Spinal cord (tissue), 10 donors: ENCODE data around the gene ZNF273. TPM values are rescaled to one million over a fixed set of nuclear protein-coding genes. Genes with fewer than 3 reads are reported as not detected.
"Not testable (repeated sequence)": the region's sequence is repeated elsewhere in the genome, so short reads cannot be mapped to it uniquely, and the experiment has no call there.

Experiments
- DNase-seq, 6 donors: peaks; one replicate each; pipeline versions ENCODE4 v3.0.0 to v3.0.0-alpha.2; 2013 to 2015; ENCODE audit warnings: low spot score in 6 of 6, low read depth in 4 of 6
- H3K27ac ChIP-seq: one replicate; pipeline ENCODE4 v1.5.1; 2013; ENCODE audit warnings: low read depth, low read length, control low read depth
- H3K27me3 ChIP-seq: one replicate; pipeline ENCODE4 v1.6.1; 2013; ENCODE audit warnings: low read length; ENCODE audit not compliant: control insufficient read depth, insufficient read depth
- H3K36me3 ChIP-seq: one replicate; pipeline ENCODE4 v1.6.1; 2013; ENCODE audit warnings: low read length; ENCODE audit not compliant: control insufficient read depth, insufficient read depth
- H3K4me1 ChIP-seq: one replicate; pipeline ENCODE4 v1.6.1; 2013; ENCODE audit warnings: low read length; ENCODE audit not compliant: control insufficient read depth, insufficient read depth
- H3K4me3 ChIP-seq: one replicate; pipeline ENCODE4 v1.5.1; 2013; ENCODE audit warnings: low read depth, low read length, control low read depth
- H3K9me3 ChIP-seq: one replicate; pipeline ENCODE4 v1.6.1; 2013; ENCODE audit warnings: low read length; ENCODE audit not compliant: control insufficient read depth, insufficient read depth
- WGBS: methylation state at CpG from one replicate; pipeline ENCODE4 v1.1.5; 2013; ENCODE audit warnings: missing lambda C conversion rate; ENCODE audit not compliant: insufficient coverage; 5-methylcytosine and 5-hydroxymethylcytosine counted together
- polyA plus RNA-seq, 2 donors: library from polyadenylated mRNA; unstranded; fragments of 120-200 nt; gene quantifications; one replicate each; pipeline ENCODE4 v1.2.1, GENCODE V29; 2013; ENCODE audit not compliant: insufficient read length in 2 of 2
- total RNA-seq, 2 donors: library from RNA; depleted of rRNA in 1 of 2; stranded (reverse); fragments of 120-200 nt in 1 of 2; fragments of >200 nt in 1 of 2; gene quantifications; one replicate each; pipeline versions ENCODE4 v1.2.3 to v1.2.4, GENCODE V29; 2013 to 2014
- donor health status: healthy.

ZNF273 gene
- total and polyA plus RNA-seq, 4 donors, result 12.2 to 22.7 (median 17.6) TPM

- not testable (repeated sequence) for H3K9me3 ChIP-seq, H3K4me3 ChIP-seq, H3K27me3 ChIP-seq, DNase-seq, H3K36me3 ChIP-seq, H3K27ac ChIP-seq
- H3K4me1 ChIP-seq, result peaks cover 16% of the 10 kb centered on the region
- WGBS, result 72% methylated on average over 10 of the region's 11 CpGs
Observed at GRCh38 chr7:64902461-64902805, 640 bp upstream of the ZNF273 start.

GRCh38 chr7:64904008-64904407 is 935 bp downstream of the ZNF273 start:
- peak overlapping the region; percentile 61 for H3K4me3 ChIP-seq
- H3K36me3 ChIP-seq, result peaks cover 2% of the 10 kb centered on the region
- no peak for DNase-seq
- 72% methylated on average over 3 of the region's 15 CpGs for WGBS
- H3K4me1 ChIP-seq, result peaks cover 16% of the 10 kb centered on the region
- H3K27me3 ChIP-seq, result no peaks in the 10 kb centered on the region
- no peaks in the 10 kb centered on the region for H3K9me3 ChIP-seq
- no peak overlapping the region for H3K27ac ChIP-seq

GRCh38 chr7:64905133-64905532 is 2.1 kb downstream of the ZNF273 start:
- DNase-seq, result no peak
- peaks cover 4% of the 10 kb centered on the region for H3K36me3 ChIP-seq
- H3K27ac ChIP-seq, result no peak overlapping the region
- no peaks in the 10 kb centered on the region for H3K27me3 ChIP-seq
- H3K4me3 ChIP-seq, result no peak overlapping the region
- WGBS, result 100% methylated on average over 3 of the region's 12 CpGs
- H3K9me3 ChIP-seq, result no peaks in the 10 kb centered on the region
- peaks cover 16% of the 10 kb centered on the region for H3K4me1 ChIP-seq

GRCh38 chr7:64905547-64905946 is 2.5 kb downstream of the ZNF273 start:
- Histone ChIP-seq H3K27me3 (no peaks in the 10 kb centered on the region), H3K27ac (no peak overlapping the region), H3K36me3 (peaks cover 4% of the 10 kb centered on the region), H3K4me1 (peaks cover 16% of the 10 kb centered on the region), H3K9me3 (no peaks in the 10 kb centered on the region), H3K4me3 (no peak overlapping the region)
- WGBS, result 92% methylated on average over 2 of the region's 4 CpGs
- DNase-seq, result no peak

- Histone ChIP-seq H3K27me3 (no peaks in the 10 kb centered on the region), H3K4me3 (no peak overlapping the region), H3K4me1 (peaks cover 13% of the 10 kb centered on the region), H3K36me3 (peaks cover 4% of the 10 kb centered on the region), H3K27ac (no peak overlapping the region), H3K9me3 (no peaks in the 10 kb centered on the region)
- 53% methylated on average over 3 of the region's 5 CpGs for WGBS
- DNase-seq, result no peak
Observed at GRCh38 chr7:64907641-64908326, 4.7 kb downstream of the ZNF273 start.

- no peak overlapping the region for H3K27ac ChIP-seq
- H3K9me3 ChIP-seq, result no peaks in the 10 kb centered on the region
- no peak for DNase-seq
- WGBS, result no CpG with 5 or more reads among the region's 2 CpGs
- no peaks in the 10 kb centered on the region for H3K27me3 ChIP-seq
- no peak overlapping the region for H3K4me3 ChIP-seq
- H3K36me3 ChIP-seq, result peaks cover 4% of the 10 kb centered on the region
- peaks cover 12% of the 10 kb centered on the region for H3K4me1 ChIP-seq
Observed at GRCh38 chr7:64908358-64908757, 5.3 kb downstream of the ZNF273 start.

- Histone ChIP-seq H3K9me3 (no peaks in the 10 kb centered on the region), H3K27me3 (no peaks in the 10 kb centered on the region), H3K27ac (no peak overlapping the region), H3K36me3 (peaks cover 6% of the 10 kb centered on the region), H3K4me3 (no peak overlapping the region), H3K4me1 (no peaks in the 10 kb centered on the region)
- no peak for DNase-seq
- 87% methylated on average over 3 of the region's 3 CpGs for WGBS
Observed at GRCh38 chr7:64914557-64914956, 11.5 kb downstream of the ZNF273 start.

GRCh38 chr7:64915301-64915700 is 12.2 kb downstream of the ZNF273 start:
- H3K9me3 ChIP-seq, H3K4me1 ChIP-seq, H3K27ac ChIP-seq, H3K27me3 ChIP-seq, H3K36me3 ChIP-seq, H3K4me3 ChIP-seq, DNase-seq: not testable (repeated sequence)
- WGBS, result 90% methylated on average over 6 of the region's 9 CpGs

- not testable (repeated sequence) for H3K36me3 ChIP-seq, H3K4me1 ChIP-seq, DNase-seq, H3K27ac ChIP-seq, H3K9me3 ChIP-seq, H3K27me3 ChIP-seq, H3K4me3 ChIP-seq
- no CpG with 5 or more reads among the region's 4 CpGs for WGBS
Observed at GRCh38 chr7:64928252-64929187, 25.4 kb downstream of the ZNF273 start.

GRCh38 chr7:64934478-64934877 is 31.4 kb downstream of the ZNF273 start:
- no peak for DNase-seq
- no peaks in the 10 kb centered on the region for H3K36me3 ChIP-seq
- no peak overlapping the region for H3K4me3 ChIP-seq
- H3K4me1 ChIP-seq, result no peaks in the 10 kb centered on the region
- no peaks in the 10 kb centered on the region for H3K27me3 ChIP-seq
- H3K27ac ChIP-seq, result no peak overlapping the region
- no CpG with 5 or more reads among the region's 1 CpG for WGBS
- no peaks in the 10 kb centered on the region for H3K9me3 ChIP-seq
